Measurements from ENCODE around the gene B9D1. TPM values are rescaled to one million over a fixed set of nuclear protein-coding genes. Genes with fewer than 3 reads are reported as not detected.

Gene B9D1
- total RNA-seq, 1 donor from 2014 or later = 3.1 TPM

GRCh38 chr17:19342611-19343255, 19.8 kb downstream of the B9D1 start:
- Histone ChIP-seq H3K36me3 (ENCODE audit: control insufficient read depth in 3 of 3, insufficient read depth in 3 of 3, low read length in 3 of 3) (no peaks in the 10 kb centered on the region), H3K27me3 (ENCODE audit: control insufficient read depth in 3 of 3, insufficient read depth in 3 of 3, low read length in 3 of 3) (no peaks in the 10 kb centered on the region), H3K9me3 (ENCODE audit: control insufficient read depth in 3 of 3, low read length in 3 of 3) (no peaks in the 10 kb centered on the region), H3K4me3 (ENCODE audit: low read length in 3 of 3) (no peak overlapping the region), H3K4me1 (ENCODE audit: control insufficient read depth in 3 of 3, insufficient read depth in 3 of 3, low read length in 3 of 3) (peaks cover 41 to 53% (median 48%) of the 10 kb centered on the region in 3 donors), H3K9ac (ENCODE audit: low read depth in 1 of 3, low read length in 3 of 3) (no peak overlapping the region), H3K27ac (ENCODE audit: low read depth, low read length) (no peak overlapping the region)

- no peaks in the 10 kb centered on the region for H3K9me3 ChIP-seq (ENCODE audit: control insufficient read depth in 3 of 3, low read length in 3 of 3)
- no peak overlapping the region for H3K27ac ChIP-seq (ENCODE audit: low read depth, low read length)
- H3K27me3 ChIP-seq (ENCODE audit: control insufficient read depth in 3 of 3, insufficient read depth in 3 of 3, low read length in 3 of 3) = no peaks in the 10 kb centered on the region
- peaks cover 40 to 52% (median 41%) of the 10 kb centered on the region in 3 donors for H3K4me1 ChIP-seq (ENCODE audit: control insufficient read depth in 3 of 3, insufficient read depth in 3 of 3, low read length in 3 of 3)
- no peaks in the 10 kb centered on the region for H3K36me3 ChIP-seq (ENCODE audit: control insufficient read depth in 3 of 3, insufficient read depth in 3 of 3, low read length in 3 of 3)
- H3K4me3 ChIP-seq (ENCODE audit: low read length in 3 of 3) = no peak overlapping the region
- peak overlapping the region in 2 of 3 donors; percentile 16 to 43 for H3K9ac ChIP-seq (ENCODE audit: low read depth in 1 of 3, low read length in 3 of 3)
Measured at GRCh38 chr17:19341641-19342610, 20.6 kb downstream of the B9D1 start.

- peaks cover 0 to 2% (median 0%) of the 10 kb centered on the region in 3 donors for H3K36me3 ChIP-seq (ENCODE audit: control insufficient read depth in 3 of 3, insufficient read depth in 3 of 3, low read length in 3 of 3)
- no peak overlapping the region for H3K27ac ChIP-seq (ENCODE audit: low read depth, low read length)
- peaks cover 36 to 45% (median 38%) of the 10 kb centered on the region in 3 donors for H3K4me1 ChIP-seq (ENCODE audit: control insufficient read depth in 3 of 3, insufficient read depth in 3 of 3, low read length in 3 of 3)
- H3K27me3 ChIP-seq (ENCODE audit: control insufficient read depth in 3 of 3, insufficient read depth in 3 of 3, low read length in 3 of 3) = no peaks in the 10 kb centered on the region
- H3K9me3 ChIP-seq (ENCODE audit: control insufficient read depth in 3 of 3, low read length in 3 of 3) = no peaks in the 10 kb centered on the region
- H3K9ac ChIP-seq (ENCODE audit: low read depth in 1 of 3, low read length in 3 of 3) = no peak overlapping the region
- H3K4me3 ChIP-seq (ENCODE audit: low read length in 3 of 3) = no peak overlapping the region
Measured at GRCh38 chr17:19341211-19341631, 21.3 kb downstream of the B9D1 start.

DNA sequence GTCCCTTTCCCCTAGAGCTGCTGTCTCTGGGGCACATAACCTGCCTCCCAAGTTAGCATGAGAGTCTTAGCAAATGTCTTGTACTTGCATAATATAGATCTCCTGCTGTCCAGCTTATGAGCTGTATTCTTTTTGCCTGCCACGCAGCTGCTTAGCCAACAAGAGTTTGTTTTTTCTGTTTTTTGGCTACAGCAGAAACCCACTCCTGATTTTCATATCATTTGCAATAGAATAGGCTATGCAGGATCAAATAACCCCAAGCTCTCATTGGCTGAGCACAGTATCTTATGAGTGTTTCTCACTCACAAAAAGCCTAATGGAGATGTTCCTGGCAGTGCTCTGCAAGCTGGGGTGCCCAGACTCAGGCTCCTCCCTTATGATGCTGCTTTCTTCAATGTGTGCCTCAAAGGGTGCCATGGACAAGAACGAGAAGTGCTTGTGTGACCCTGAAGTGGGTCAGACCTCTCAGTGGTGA, 23.1 kb downstream of the B9D1 start:
- Histone ChIP-seq H3K27ac (ENCODE audit: low read depth, low read length) (no peak overlapping the region), H3K4me3 (ENCODE audit: low read length in 3 of 3) (no peak overlapping the region), H3K36me3 (ENCODE audit: control insufficient read depth in 3 of 3, insufficient read depth in 3 of 3, low read length in 3 of 3) (peaks cover 0 to 3% (median 0%) of the 10 kb centered on the region in 3 donors), H3K27me3 (ENCODE audit: control insufficient read depth in 3 of 3, insufficient read depth in 3 of 3, low read length in 3 of 3) (no peaks in the 10 kb centered on the region), H3K9ac (ENCODE audit: low read depth in 1 of 3, low read length in 3 of 3) (no peak overlapping the region), H3K9me3 (ENCODE audit: control insufficient read depth in 3 of 3, low read length in 3 of 3) (no peaks in the 10 kb centered on the region), H3K4me1 (ENCODE audit: control insufficient read depth in 3 of 3, insufficient read depth in 3 of 3, low read length in 3 of 3) (peaks cover 34 to 40% (median 34%) of the 10 kb centered on the region in 3 donors)

DNA sequence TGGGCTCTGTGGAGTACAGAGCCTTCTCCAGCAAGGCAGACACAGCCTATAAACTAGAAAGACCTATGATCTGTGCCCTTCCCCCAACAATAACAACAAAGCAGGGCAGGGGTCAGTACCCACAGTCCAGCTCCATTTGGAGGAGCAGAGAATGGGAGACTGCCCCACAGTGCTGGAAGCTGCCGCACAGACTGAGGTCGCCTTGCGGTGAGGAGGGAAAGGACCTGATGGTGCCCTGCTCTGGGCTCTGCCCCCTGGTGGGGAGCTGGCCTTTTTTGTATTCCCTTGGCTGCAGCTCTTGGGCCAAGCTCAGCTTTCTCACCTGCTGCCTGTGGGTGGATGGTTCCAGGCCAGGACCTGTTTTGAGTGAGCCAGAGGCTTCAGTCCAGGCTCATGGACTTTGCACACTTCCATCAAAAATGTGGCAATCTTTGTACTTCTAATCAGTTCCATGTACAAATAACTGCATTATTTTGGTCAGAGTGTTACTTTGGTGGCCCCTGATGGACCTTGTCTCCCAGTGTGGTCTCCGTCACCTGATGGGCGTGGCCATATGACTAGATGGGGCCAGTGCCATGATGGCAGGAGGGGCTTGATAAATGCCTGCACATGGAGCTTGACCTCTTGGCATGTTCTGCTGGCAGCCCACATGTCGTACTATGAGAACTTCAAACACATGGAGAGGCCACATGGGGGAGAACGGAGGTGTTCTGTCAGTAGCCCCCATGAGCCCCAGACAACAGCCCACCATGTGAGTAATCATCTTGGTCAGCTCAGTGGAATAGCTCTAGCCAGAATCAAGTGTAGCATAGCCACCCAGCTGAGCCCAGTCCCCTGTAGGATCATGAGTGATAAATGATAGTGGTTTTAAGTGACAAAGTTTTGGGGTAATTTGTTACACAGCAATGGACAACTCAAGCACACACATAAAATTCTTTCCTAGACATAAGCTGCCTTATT, 24.2 kb downstream of the B9D1 start:
- peaks cover 3 to 8% (median 6%) of the 10 kb centered on the region in 3 donors for H3K36me3 ChIP-seq (ENCODE audit: control insufficient read depth in 3 of 3, insufficient read depth in 3 of 3, low read length in 3 of 3)
- no peak overlapping the region for H3K4me3 ChIP-seq (ENCODE audit: low read length in 3 of 3)
- no peaks in the 10 kb centered on the region for H3K27me3 ChIP-seq (ENCODE audit: control insufficient read depth in 3 of 3, insufficient read depth in 3 of 3, low read length in 3 of 3)
- no peak overlapping the region for H3K27ac ChIP-seq (ENCODE audit: low read depth, low read length)
- H3K4me1 ChIP-seq (ENCODE audit: control insufficient read depth in 3 of 3, insufficient read depth in 3 of 3, low read length in 3 of 3) = peaks cover 27 to 31% (median 30%) of the 10 kb centered on the region in 3 donors
- H3K9ac ChIP-seq (ENCODE audit: low read depth in 1 of 3, low read length in 3 of 3) = no peak overlapping the region
- no peaks in the 10 kb centered on the region for H3K9me3 ChIP-seq (ENCODE audit: control insufficient read depth in 3 of 3, low read length in 3 of 3)

DNA sequence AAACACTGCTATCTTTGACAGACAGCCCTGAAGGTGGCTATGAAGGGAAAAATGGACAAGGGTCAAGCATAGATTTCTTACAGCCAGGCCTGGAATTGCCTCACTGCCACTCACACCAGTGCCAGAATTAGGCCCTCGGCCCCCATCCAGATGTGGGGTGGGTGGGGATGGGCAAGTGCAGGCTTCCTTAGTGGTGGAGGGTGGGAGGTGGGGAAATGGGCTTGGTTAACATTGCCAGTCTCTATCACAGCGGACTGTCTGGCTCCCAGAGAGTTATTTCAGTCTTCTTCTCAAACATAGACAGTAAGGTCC, 24.9 kb downstream of the B9D1 start:
- H3K4me3 ChIP-seq (ENCODE audit: low read length in 3 of 3) = no peak overlapping the region
- H3K4me1 ChIP-seq (ENCODE audit: control insufficient read depth in 3 of 3, insufficient read depth in 3 of 3, low read length in 3 of 3) = peaks cover 24 to 31% (median 29%) of the 10 kb centered on the region in 3 donors
- H3K27me3 ChIP-seq (ENCODE audit: control insufficient read depth in 3 of 3, insufficient read depth in 3 of 3, low read length in 3 of 3) = no peaks in the 10 kb centered on the region
- H3K27ac ChIP-seq (ENCODE audit: low read depth, low read length) = no peak overlapping the region
- H3K9ac ChIP-seq (ENCODE audit: low read depth in 1 of 3, low read length in 3 of 3) = no peak overlapping the region
- peaks cover 3 to 8% (median 8%) of the 10 kb centered on the region in 3 donors for H3K36me3 ChIP-seq (ENCODE audit: control insufficient read depth in 3 of 3, insufficient read depth in 3 of 3, low read length in 3 of 3)
- no peaks in the 10 kb centered on the region for H3K9me3 ChIP-seq (ENCODE audit: control insufficient read depth in 3 of 3, low read length in 3 of 3)

- no peak overlapping the region for H3K4me3 ChIP-seq (ENCODE audit: low read length in 3 of 3)
- peaks cover 20 to 27% (median 25%) of the 10 kb centered on the region in 3 donors for H3K4me1 ChIP-seq (ENCODE audit: control insufficient read depth in 3 of 3, insufficient read depth in 3 of 3, low read length in 3 of 3)
- H3K27me3 ChIP-seq (ENCODE audit: control insufficient read depth in 3 of 3, insufficient read depth in 3 of 3, low read length in 3 of 3) = no peaks in the 10 kb centered on the region
- peak overlapping the region in 1 of 3 donors; percentile 8 for H3K9ac ChIP-seq (ENCODE audit: low read depth in 1 of 3, low read length in 3 of 3)
- H3K9me3 ChIP-seq (ENCODE audit: control insufficient read depth in 3 of 3, low read length in 3 of 3) = no peaks in the 10 kb centered on the region
- H3K36me3 ChIP-seq (ENCODE audit: control insufficient read depth in 3 of 3, insufficient read depth in 3 of 3, low read length in 3 of 3) = peaks cover 3 to 9% (median 8%) of the 10 kb centered on the region in 3 donors
- no peak overlapping the region for H3K27ac ChIP-seq (ENCODE audit: low read depth, low read length)
Measured at GRCh38 chr17:19336938-19337711, 25.4 kb downstream of the B9D1 start.

DNA sequence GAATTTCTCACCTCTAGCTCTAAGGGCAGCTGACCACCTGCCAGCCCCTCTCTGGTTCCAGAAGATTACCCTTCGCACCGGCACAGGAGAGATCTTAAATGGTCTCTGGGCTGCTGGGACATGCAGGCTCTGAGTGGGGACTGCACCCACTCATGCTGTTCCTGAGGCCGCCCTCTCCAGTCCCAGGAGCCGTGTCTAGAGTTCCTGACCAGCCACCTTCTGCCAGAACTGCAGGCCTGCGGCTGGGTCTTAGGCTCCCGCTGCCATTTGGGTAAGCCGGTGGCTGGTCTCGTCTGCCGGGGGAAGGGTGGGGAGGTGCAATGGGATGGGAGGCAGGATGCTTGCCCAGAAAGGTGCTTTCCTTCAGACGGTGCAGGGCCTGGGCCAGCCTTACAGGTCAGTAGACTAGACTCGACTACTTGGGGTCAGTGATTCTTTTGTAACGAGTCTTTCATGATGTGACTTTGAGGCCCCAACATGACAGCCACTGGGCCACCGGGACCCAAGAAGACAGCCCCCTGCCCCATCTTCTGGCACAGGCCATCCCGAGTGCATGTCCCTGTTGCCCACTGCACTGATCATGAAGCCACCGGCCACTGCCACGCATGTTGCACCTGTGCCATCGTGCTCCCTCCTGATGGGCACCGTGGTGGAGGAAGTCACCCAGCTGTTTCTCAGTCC, 26.4 kb downstream of the B9D1 start:
- Histone ChIP-seq H3K36me3 (ENCODE audit: control insufficient read depth in 3 of 3, insufficient read depth in 3 of 3, low read length in 3 of 3) (peaks cover 7 to 14% (median 12%) of the 10 kb centered on the region in 3 donors), H3K4me3 (ENCODE audit: low read length in 3 of 3) (peak overlapping the region in 1 of 3 donors; percentile 7), H3K27ac (ENCODE audit: low read depth, low read length) (no peak overlapping the region), H3K4me1 (ENCODE audit: control insufficient read depth in 3 of 3, insufficient read depth in 3 of 3, low read length in 3 of 3) (peaks cover 18 to 27% (median 20%) of the 10 kb centered on the region in 3 donors), H3K9me3 (ENCODE audit: control insufficient read depth in 3 of 3, low read length in 3 of 3) (no peaks in the 10 kb centered on the region), H3K27me3 (ENCODE audit: control insufficient read depth in 3 of 3, insufficient read depth in 3 of 3, low read length in 3 of 3) (no peaks in the 10 kb centered on the region), H3K9ac (ENCODE audit: low read depth in 1 of 3, low read length in 3 of 3) (no peak overlapping the region)

All from skeletal muscle tissue (tissue), 4 donors.